HepG2 (cell line): Measurements from ENCODE around the gene C5AR1. TPM values are rescaled to one million over a fixed set of nuclear protein-coding genes. Genes with fewer than 3 reads are reported as not detected.

Experiments
- ARNT2 ChIP-seq: sonication (generic); formaldehyde crosslinking; IDR thresholded peaks from 2 replicates; pipeline ENCODE4 v1.8.0; 2022; ENCODE audit warnings: mild to moderate bottlenecking, low read depth, missing genetic modification reagents, moderate library complexity
- CBX1 ChIP-seq: IDR thresholded peaks from one replicate; pipeline ENCODE4 v1.6.1; 2016; ENCODE audit warnings: antibody characterized with exemption, low read depth
- EP300 ChIP-seq, 3 experiments: sonication (generic) in 1 of 3; formaldehyde crosslinking in 1 of 3; IDR thresholded peaks; 2 replicates each; pipeline versions ENCODE4 v1.5.1 to v1.6.1; 2011 to 2020; ENCODE audit warnings: low read depth in 2 of 3, low read length in 2 of 3, borderline replicate concordance in 1 of 3, improper control_type of control experiment in 1 of 3, mild to moderate bottlenecking in 1 of 3, missing genetic modification reagents in 1 of 3, moderate library complexity in 1 of 3
- GTF2F1 ChIP-seq: fragments of 150-350 bp; IDR thresholded peaks from 2 replicates; pipeline ENCODE4 v1.6.1; 2014; ENCODE audit warnings: low read length
- HNRNPLL ChIP-seq: fragments of 200-400 bp; formaldehyde crosslinking; IDR thresholded peaks from 2 replicates; pipeline ENCODE4 v1.6.1; 2017; ENCODE audit warnings: mild to moderate bottlenecking, low read depth, low read length; ENCODE audit not compliant: poor library complexity, severe bottlenecking
- KAT7 ChIP-seq: IDR thresholded peaks from 2 replicates; pipeline ENCODE4 v1.6.1; 2018; ENCODE audit warnings: borderline replicate concordance, missing compliant biosample characterization
- LCORL ChIP-seq, 2 experiments: fragments of 450-650 bp in 1 of 2; sonication (generic) in 1 of 2; formaldehyde crosslinking in 1 of 2; IDR thresholded peaks; 2 replicates each; pipeline versions ENCODE4 v1.5.0 to v1.6.1; 2017 to 2020; ENCODE audit warnings: antibody characterized with exemption in 1 of 2, missing genetic modification reagents in 1 of 2
- NR2F6 ChIP-seq, 2 experiments: IDR thresholded peaks; 2 replicates each; pipeline ENCODE4 v1.6.1; 2016; ENCODE audit warnings: antibody characterized with exemption in 1 of 2, mild to moderate bottlenecking in 1 of 2
- PTBP1 ChIP-seq: fragments of 200-400 bp; formaldehyde crosslinking; IDR thresholded peaks from 2 replicates; pipeline ENCODE4 v1.6.1; 2018; ENCODE audit warnings: low read length, low read depth; ENCODE audit not compliant: poor library complexity, severe bottlenecking
- RBFOX2 ChIP-seq: fragments of 200-400 bp; formaldehyde crosslinking; IDR thresholded peaks from 2 replicates; pipeline ENCODE4 v1.6.1; 2017; ENCODE audit warnings: low read depth, mild to moderate bottlenecking, low read length
- TAF15 ChIP-seq: fragments of 200-400 bp; formaldehyde crosslinking; IDR thresholded peaks from one replicate; pipeline ENCODE4 v1.6.1; 2018; ENCODE audit warnings: mild to moderate bottlenecking, low read depth, low read length; ENCODE audit not compliant: poor library complexity, severe bottlenecking
- ZNF205 ChIP-seq: IDR thresholded peaks from 2 replicates; pipeline ENCODE4 v1.6.1; 2018; ENCODE audit warnings: missing biosample characterization, missing genetic modification reagents
- polyA plus RNA-seq, 8 experiments: library from polyadenylated mRNA; depleted of rRNA in 3 of 8; stranded (reverse) in 7 of 8; unstranded in 1 of 8; fragments of >200 nt; fragmentation: Illumina TruSeq in 4 of 8; extraction: Trizol in 4 of 8; gene quantifications; 2 replicates each; pipeline versions ENCODE4 v1.2.1 to v1.2.3, GENCODE V29; 2011 to 2016; ENCODE audit warnings: low read depth in 4 of 8, missing spikeins in 1 of 8, mixed read lengths in 1 of 8; ENCODE audit not compliant: insufficient read depth in 1 of 8
- total RNA-seq, 5 experiments: library from RNA; depleted of rRNA; stranded (reverse); fragments of >200 nt; fragmentation: Illumina TruSeq; extraction: Trizol; gene quantifications; 2 replicates each; pipeline ENCODE4 v1.2.3, GENCODE V29; 2016; ENCODE audit warnings: low read depth in 1 of 5
- TF ChIP-seq, protein P1 (sequence below): sonication (generic); formaldehyde crosslinking; IDR thresholded peaks from 2 replicates; pipeline ENCODE4 v1.5.0; 2020; ENCODE audit warnings: mild to moderate bottlenecking, missing genetic modification reagents
- TF ChIP-seq, protein P2 (sequence below): sonication (generic); formaldehyde crosslinking; IDR thresholded peaks from 2 replicates; pipeline ENCODE4 v1.5.0; 2020; ENCODE audit warnings: missing genetic modification reagents
- TF ChIP-seq, protein P3 (sequence below), 2 experiments: fragments of 450-650 bp in 1 of 2; sonication (generic) in 1 of 2; formaldehyde crosslinking; IDR thresholded peaks; 2 replicates each; pipeline versions ENCODE4 v1.5.0 to v1.8.0; 2020 to 2022; ENCODE audit warnings: mild to moderate bottlenecking in 1 of 2, missing genetic modification reagents in 1 of 2
- TF ChIP-seq, protein P4 (sequence below): sonication (generic); formaldehyde crosslinking; IDR thresholded peaks from 2 replicates; pipeline ENCODE4 v1.4.0; 2020; ENCODE audit warnings: missing genetic modification reagents, mild to moderate bottlenecking, borderline replicate concordance
- TF ChIP-seq, protein P5 (sequence below): sonication (generic); formaldehyde crosslinking; IDR thresholded peaks from 2 replicates; pipeline ENCODE4 v1.4.0; 2020; ENCODE audit warnings: missing genetic modification reagents, borderline replicate concordance
- TF ChIP-seq, protein P6 (sequence below): IDR thresholded peaks from 2 replicates; pipeline ENCODE4 v1.6.1; 2018; ENCODE audit warnings: missing genetic modification reagents, mild to moderate bottlenecking, missing compliant biosample characterization

Gene C5AR1
- total and polyA plus RNA-seq, 2 of the 13 experiments (the other 11 are each of a cell fraction or from before 2014, with no cell fraction given): 0.07 to 1.6 TPM

DNA sequence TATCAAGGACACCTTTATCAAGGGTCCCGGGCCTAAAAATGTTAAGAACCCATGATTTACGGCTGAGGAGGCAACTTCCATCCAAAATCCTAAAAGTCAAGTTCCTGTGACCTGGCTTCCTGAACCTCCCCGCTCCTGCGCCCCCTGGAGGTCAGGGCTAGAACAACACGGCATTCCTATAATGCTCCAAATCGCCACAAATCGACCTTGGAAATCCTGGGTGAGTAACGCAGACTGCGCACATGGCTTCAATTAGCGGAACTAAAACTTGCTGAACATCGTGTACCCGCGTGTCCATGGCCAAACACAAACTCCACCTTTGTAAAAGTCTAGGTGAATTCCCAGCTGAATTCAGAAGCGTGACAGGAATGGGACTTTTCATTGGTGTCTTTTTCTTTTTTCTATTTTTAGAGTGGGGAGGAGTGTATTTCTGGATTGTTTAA lies 4.3 kb upstream of the C5AR1 start (continued):
- TF ChIP-seq, protein P1, sequence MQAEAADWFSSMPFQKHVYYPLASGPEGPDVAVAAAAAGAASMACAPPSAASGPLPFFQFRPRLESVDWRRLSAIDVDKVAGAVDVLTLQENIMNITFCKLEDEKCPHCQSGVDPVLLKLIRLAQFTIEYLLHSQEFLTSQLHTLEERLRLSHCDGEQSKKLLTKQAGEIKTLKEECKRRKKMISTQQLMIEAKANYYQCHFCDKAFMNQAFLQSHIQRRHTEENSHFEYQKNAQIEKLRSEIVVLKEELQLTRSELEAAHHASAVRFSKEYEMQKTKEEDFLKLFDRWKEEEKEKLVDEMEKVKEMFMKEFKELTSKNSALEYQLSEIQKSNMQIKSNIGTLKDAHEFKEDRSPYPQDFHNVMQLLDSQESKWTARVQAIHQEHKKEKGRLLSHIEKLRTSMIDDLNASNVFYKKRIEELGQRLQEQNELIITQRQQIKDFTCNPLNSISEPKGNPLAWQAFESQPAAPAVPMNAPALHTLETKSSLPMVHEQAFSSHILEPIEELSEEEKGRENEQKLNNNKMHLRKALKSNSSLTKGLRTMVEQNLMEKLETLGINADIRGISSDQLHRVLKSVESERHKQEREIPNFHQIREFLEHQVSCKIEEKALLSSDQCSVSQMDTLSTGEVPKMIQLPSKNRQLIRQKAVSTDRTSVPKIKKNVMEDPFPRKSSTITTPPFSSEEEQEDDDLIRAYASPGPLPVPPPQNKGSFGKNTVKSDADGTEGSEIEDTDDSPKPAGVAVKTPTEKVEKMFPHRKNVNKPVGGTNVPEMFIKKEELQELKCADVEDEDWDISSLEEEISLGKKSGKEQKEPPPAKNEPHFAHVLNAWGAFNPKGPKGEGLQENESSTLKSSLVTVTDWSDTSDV (CRISPR knock-in tag): no peak
- TF ChIP-seq KAT7 (CRISPR knock-in tag) (no peak), TAF15 (no peak), CBX1 (peak; percentile 58), RBFOX2 (no peak), GTF2F1 (no peak), LCORL (IDR thresholded peaks at IDR 0.05) (no peak), LCORL (CRISPR knock-in tag; IDR thresholded peaks at IDR 0.05) (peak; percentile 88), ZNF205 (CRISPR knock-in tag) (peak; percentile 18; the same call in 1 of the 2 replicates), PTBP1 (no peak), ARNT2 (CRISPR knock-in tag) (no peak), EP300 (IDR thresholded peaks at IDR 0.05; ENCODE audit: low read depth in 2 of 2, low read length in 2 of 2) (peak in 1 of 2 experiments; percentile 13; a peak in 1 of 4 replicates), EP300 (CRISPR knock-in tag; IDR thresholded peaks at IDR 0.05; ENCODE audit: borderline replicate concordance) (0 out of 2 replicates have a peak, but pooled peaks have one; percentile 16), NR2F6 (IDR thresholded peaks at IDR 0.05) (no peak), NR2F6 (CRISPR knock-in tag; IDR thresholded peaks at IDR 0.05) (peak; percentile 48; the same call in 1 of the 2 replicates), HNRNPLL (peak; percentile 99)
- TF ChIP-seq, protein P2, sequence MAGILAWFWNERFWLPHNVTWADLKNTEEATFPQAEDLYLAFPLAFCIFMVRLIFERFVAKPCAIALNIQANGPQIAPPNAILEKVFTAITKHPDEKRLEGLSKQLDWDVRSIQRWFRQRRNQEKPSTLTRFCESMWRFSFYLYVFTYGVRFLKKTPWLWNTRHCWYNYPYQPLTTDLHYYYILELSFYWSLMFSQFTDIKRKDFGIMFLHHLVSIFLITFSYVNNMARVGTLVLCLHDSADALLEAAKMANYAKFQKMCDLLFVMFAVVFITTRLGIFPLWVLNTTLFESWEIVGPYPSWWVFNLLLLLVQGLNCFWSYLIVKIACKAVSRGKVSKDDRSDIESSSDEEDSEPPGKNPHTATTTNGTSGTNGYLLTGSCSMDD: no peak
- TF ChIP-seq, protein P3, sequence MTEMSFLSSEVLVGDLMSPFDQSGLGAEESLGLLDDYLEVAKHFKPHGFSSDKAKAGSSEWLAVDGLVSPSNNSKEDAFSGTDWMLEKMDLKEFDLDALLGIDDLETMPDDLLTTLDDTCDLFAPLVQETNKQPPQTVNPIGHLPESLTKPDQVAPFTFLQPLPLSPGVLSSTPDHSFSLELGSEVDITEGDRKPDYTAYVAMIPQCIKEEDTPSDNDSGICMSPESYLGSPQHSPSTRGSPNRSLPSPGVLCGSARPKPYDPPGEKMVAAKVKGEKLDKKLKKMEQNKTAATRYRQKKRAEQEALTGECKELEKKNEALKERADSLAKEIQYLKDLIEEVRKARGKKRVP (CRISPR knock-in tag; IDR thresholded peaks at IDR 0.05): 0 out of 4 replicates have a peak, but pooled peaks of 1 of the 2 experiments have one; percentile 49
- TF ChIP-seq, protein P4, sequence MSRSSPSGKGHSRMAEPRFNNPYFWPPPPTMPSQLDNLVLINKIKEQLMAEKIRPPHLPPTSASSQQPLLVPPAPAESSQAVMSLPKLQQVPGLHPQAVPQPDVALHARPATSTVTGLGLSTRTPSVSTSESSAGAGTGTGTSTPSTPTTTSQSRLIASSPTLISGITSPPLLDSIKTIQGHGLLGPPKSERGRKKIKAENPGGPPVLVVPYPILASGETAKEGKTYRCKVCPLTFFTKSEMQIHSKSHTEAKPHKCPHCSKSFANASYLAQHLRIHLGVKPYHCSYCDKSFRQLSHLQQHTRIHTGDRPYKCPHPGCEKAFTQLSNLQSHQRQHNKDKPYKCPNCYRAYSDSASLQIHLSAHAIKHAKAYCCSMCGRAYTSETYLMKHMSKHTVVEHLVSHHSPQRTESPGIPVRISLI (CRISPR knock-in tag): peak; percentile 53; the same call in 1 of the 2 replicates
- TF ChIP-seq, protein P5, sequence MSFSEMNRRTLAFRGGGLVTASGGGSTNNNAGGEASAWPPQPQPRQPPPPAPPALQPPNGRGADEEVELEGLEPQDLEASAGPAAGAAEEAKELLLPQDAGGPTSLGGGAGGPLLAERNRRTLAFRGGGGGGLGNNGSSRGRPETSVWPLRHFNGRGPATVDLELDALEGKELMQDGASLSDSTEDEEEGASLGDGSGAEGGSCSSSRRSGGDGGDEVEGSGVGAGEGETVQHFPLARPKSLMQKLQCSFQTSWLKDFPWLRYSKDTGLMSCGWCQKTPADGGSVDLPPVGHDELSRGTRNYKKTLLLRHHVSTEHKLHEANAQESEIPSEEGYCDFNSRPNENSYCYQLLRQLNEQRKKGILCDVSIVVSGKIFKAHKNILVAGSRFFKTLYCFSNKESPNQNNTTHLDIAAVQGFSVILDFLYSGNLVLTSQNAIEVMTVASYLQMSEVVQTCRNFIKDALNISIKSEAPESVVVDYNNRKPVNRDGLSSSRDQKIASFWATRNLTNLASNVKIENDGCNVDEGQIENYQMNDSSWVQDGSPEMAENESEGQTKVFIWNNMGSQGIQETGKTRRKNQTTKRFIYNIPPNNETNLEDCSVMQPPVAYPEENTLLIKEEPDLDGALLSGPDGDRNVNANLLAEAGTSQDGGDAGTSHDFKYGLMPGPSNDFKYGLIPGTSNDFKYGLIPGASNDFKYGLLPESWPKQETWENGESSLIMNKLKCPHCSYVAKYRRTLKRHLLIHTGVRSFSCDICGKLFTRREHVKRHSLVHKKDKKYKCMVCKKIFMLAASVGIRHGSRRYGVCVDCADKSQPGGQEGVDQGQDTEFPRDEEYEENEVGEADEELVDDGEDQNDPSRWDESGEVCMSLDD: no peak
- TF ChIP-seq, protein P6, sequence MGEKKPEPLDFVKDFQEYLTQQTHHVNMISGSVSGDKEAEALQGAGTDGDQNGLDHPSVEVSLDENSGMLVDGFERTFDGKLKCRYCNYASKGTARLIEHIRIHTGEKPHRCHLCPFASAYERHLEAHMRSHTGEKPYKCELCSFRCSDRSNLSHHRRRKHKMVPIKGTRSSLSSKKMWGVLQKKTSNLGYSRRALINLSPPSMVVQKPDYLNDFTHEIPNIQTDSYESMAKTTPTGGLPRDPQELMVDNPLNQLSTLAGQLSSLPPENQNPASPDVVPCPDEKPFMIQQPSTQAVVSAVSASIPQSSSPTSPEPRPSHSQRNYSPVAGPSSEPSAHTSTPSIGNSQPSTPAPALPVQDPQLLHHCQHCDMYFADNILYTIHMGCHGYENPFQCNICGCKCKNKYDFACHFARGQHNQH: 0 out of 2 replicates have a peak, but pooled peaks have one; percentile 44
